Mucosa of stomach (tissue), 1 donor: ENCODE results near the gene LRPPRC.

Experiments
- H3K27me3 ChIP-seq: one replicate; pipeline ENCODE4 v1.7.0; 2013; ENCODE audit warnings: mild to moderate bottlenecking, low read length; ENCODE audit not compliant: control insufficient read depth, insufficient read depth
- H3K36me3 ChIP-seq: one replicate; pipeline ENCODE4 v1.7.0; 2013; ENCODE audit warnings: low read length; ENCODE audit not compliant: control insufficient read depth, insufficient read depth
- H3K4me1 ChIP-seq: one replicate; pipeline ENCODE4 v1.7.0; 2013; ENCODE audit warnings: mild to moderate bottlenecking, low read length; ENCODE audit not compliant: control insufficient read depth, insufficient read depth
- H3K4me3 ChIP-seq: one replicate; pipeline ENCODE4 v1.7.0; 2013; ENCODE audit warnings: low read length
- H3K9ac ChIP-seq: one replicate; pipeline ENCODE4 v1.7.0; 2013; ENCODE audit warnings: mild to moderate bottlenecking, low read length, moderate library complexity
- H3K9me3 ChIP-seq: one replicate; pipeline ENCODE4 v1.7.0; 2013; ENCODE audit warnings: mild to moderate bottlenecking, low read length, moderate library complexity; ENCODE audit not compliant: control insufficient read depth
- donor health status: Pancreatic carcinoma.

LRPPRC gene

DNA sequence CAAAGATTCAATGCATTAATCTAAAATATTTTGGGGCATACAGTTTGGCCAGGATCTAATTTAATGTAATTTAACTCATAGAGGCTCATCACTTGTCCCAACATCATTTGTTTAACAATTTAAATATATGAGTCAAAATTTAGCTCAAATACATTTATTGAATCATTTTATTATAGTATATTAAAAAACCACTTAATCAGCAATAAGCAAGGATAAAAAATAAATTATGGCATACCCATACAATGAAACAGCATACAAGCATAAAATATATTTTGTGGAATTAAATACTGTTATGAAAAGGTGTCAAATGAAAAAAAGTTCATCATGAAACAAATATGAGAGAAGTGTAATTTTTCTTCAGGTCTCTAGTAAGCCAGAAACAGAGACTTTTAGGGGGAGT lies 34.9 kb downstream of the LRPPRC start:
- H3K9ac ChIP-seq: no peak overlapping the region
- no peaks in the 10 kb centered on the region for H3K27me3 ChIP-seq
- no peaks in the 10 kb centered on the region for H3K4me1 ChIP-seq
- no peaks in the 10 kb centered on the region for H3K9me3 ChIP-seq
- no peaks in the 10 kb centered on the region for H3K36me3 ChIP-seq
- no peak overlapping the region for H3K4me3 ChIP-seq

DNA sequence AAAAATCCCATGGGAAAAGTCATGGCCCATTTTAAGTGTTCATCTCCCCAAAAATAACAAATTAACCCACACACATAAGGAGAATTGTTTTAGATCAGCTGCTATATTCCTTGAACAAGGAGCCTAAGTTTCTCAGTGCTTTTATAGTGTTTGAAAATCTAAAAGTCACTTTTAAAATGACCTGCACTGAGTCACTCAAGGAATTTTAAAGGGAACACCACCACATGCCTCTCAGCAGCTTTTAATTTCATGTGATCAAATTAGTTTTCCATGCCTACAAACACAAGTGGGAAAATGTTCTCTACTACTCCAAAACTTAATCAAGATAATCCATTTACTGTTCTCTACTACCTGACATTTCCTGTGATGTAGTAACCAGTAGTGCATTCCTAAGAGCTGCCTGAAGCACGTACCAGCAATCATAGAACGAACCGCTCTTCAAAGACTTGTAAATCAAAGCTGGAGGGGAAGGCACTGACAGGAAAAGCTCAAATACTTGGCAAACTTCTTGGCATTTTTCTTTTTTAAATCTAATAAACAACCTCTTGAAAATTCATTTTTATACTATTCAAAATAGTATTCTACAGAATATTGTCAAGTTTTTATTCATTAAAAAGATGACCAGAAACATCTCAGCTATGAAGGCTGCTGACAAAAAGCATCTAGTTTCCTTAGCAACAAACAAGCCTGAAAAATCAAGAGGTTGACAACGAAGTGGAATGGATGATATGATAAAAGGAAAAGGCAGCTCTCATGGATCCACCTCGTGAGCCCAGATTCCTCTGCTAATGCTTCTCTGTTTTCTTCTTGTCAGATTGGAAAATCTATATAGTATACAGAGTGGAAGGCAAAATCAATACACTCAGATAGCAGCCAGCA lies 37.2 kb downstream of the LRPPRC start:
- H3K4me3 ChIP-seq: no peak overlapping the region
- H3K36me3 ChIP-seq: no peaks in the 10 kb centered on the region
- H3K9ac ChIP-seq: no peak overlapping the region

DNA sequence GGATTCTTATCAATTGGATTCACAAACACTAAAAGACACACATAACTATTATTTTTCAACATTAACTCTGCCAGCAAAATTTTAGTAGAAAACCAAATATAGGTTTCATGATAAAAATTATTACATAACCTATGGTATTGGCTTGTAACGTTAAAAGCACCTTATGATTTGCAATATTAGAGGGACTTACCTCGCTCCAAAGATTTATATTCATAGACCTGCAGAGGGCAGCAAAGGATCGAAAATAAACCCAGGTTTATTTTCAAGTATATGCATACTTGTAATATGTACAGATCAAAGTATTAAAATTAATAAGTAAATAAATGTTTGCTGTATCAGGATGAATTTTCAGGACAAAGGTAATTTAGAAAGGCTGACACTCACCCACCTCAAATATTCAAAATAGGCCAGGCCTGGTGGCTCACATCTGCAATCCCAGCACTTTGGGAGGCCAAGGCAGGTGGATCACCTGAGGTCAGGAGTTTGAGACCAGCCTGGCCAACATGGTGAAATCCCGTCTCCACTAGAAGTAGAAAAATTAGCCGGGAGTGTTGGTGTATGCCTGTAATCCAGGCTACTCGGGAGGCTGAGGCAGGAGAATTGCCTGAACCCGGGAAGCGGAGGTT lies 45.3 kb downstream of the LRPPRC start:
- Histone ChIP-seq H3K27me3 (no peaks in the 10 kb centered on the region), H3K9ac (no peak overlapping the region), H3K4me1 (no peaks in the 10 kb centered on the region), H3K9me3 (no peaks in the 10 kb centered on the region), H3K36me3 (no peaks in the 10 kb centered on the region), H3K4me3 (no peak overlapping the region)

More for the DNA sequence above, 37.2 kb downstream of the LRPPRC start:
- H3K4me1 ChIP-seq: no peaks in the 10 kb centered on the region
- no peaks in the 10 kb centered on the region for H3K9me3 ChIP-seq
- H3K27me3 ChIP-seq: no peaks in the 10 kb centered on the region

GRCh38 chr2:43948370-43948769 lies 47.4 kb downstream of the LRPPRC start:
- no peaks in the 10 kb centered on the region for H3K36me3 ChIP-seq
- H3K4me3 ChIP-seq: no peak overlapping the region

GRCh38 chr2:43946685-43947084 lies 49.1 kb downstream of the LRPPRC start:
- no peak overlapping the region for H3K4me3 ChIP-seq
- no peaks in the 10 kb centered on the region for H3K4me1 ChIP-seq
- H3K9me3 ChIP-seq: no peaks in the 10 kb centered on the region
- H3K9ac ChIP-seq: no peak overlapping the region
- H3K36me3 ChIP-seq: no peaks in the 10 kb centered on the region
- no peaks in the 10 kb centered on the region for H3K27me3 ChIP-seq

More at GRCh38 chr2:43948370-43948769, 47.4 kb downstream of the LRPPRC start:
- no peak overlapping the region for H3K9ac ChIP-seq
- no peaks in the 10 kb centered on the region for H3K27me3 ChIP-seq
- H3K4me1 ChIP-seq: no peaks in the 10 kb centered on the region
- H3K9me3 ChIP-seq: no peaks in the 10 kb centered on the region

DNA sequence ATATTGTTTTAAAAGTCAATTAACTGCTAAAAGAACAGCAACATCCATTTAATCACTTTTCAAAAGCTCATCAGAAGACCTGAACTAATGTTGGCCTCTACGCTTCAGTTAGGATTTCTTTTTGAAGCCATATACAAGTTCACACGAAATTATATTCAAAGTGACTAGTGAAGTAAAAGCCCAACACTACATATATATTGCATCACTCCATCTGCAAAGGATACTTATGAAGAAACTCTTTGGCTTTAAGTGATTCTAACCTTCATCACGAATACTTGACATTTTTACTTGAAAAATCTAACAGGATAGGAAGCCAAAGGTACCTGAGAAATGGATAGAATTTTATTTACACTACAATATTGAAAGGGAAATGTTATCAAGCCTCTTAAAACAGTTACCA lies 50.4 kb downstream of the LRPPRC start:
- Histone ChIP-seq H3K4me1 (no peaks in the 10 kb centered on the region), H3K9me3 (no peaks in the 10 kb centered on the region), H3K36me3 (no peaks in the 10 kb centered on the region), H3K9ac (no peak overlapping the region), H3K4me3 (no peak overlapping the region), H3K27me3 (no peaks in the 10 kb centered on the region)

GRCh38 chr2:43944915-43945314 lies 50.9 kb downstream of the LRPPRC start:
- Histone ChIP-seq H3K4me1 (no peaks in the 10 kb centered on the region), H3K36me3 (no peaks in the 10 kb centered on the region), H3K9me3 (no peaks in the 10 kb centered on the region), H3K27me3 (no peaks in the 10 kb centered on the region), H3K4me3 (no peak overlapping the region), H3K9ac (no peak overlapping the region)

DNA sequence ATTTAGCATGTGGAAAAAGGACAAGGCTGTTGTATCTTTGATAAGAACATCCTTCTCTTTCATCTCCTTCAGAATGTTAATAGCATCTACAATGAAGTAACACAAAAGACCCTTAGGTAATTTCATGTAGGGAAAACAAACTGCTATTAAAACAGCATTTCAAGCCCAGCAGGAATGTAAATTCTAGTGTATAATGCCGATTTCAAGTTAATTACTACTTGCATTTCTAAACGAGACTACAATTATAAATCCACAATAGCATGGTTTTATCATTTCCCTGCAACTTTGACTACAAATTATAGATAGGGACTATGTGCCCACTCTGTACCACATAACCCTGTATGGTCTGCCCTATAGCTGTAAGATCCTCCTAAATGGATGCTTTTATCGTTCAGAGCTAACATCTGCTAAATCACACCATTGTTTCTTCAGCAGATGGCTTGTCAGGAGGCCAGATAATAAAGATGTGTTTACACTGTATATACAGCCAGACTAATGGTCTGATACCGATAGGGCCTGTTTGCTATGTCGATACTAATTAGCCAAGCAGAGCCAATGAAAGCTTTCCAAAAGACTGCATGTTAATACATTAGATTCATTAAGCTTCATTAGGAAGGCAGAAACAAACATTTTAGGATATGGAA lies 51.9 kb downstream of the LRPPRC start:
- Histone ChIP-seq H3K4me3 (no peak overlapping the region), H3K27me3 (no peaks in the 10 kb centered on the region), H3K9me3 (no peaks in the 10 kb centered on the region), H3K9ac (no peak overlapping the region), H3K4me1 (no peaks in the 10 kb centered on the region), H3K36me3 (no peaks in the 10 kb centered on the region)

DNA sequence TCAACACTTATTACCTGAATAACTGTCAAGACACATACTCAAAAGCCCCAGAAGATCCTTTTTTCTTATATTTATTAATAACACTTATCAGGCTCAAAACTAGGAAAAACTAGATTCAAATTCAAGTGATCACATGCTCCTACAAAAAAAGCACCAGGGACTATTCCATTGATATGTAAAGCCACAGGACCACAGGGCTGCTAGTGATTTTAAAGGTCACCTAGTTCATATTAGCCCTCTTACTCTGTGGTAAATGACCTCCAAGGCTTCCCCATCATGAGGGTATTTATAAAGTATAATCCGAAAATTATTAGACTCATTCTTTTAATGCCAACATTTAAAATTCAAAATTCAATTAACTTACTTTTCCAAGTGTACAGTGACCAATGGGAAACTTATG lies 52.5 kb downstream of the LRPPRC start:
- no peaks in the 10 kb centered on the region for H3K9me3 ChIP-seq
- no peak overlapping the region for H3K4me3 ChIP-seq
- no peak overlapping the region for H3K9ac ChIP-seq
- no peaks in the 10 kb centered on the region for H3K36me3 ChIP-seq
- H3K27me3 ChIP-seq: no peaks in the 10 kb centered on the region
- no peaks in the 10 kb centered on the region for H3K4me1 ChIP-seq

- no peaks in the 10 kb centered on the region for H3K27me3 ChIP-seq
- H3K9me3 ChIP-seq: no peaks in the 10 kb centered on the region
- no peaks in the 10 kb centered on the region for H3K36me3 ChIP-seq
- H3K4me1 ChIP-seq: no peaks in the 10 kb centered on the region
- H3K9ac ChIP-seq: no peak overlapping the region
- no peak overlapping the region for H3K4me3 ChIP-seq
Measured at GRCh38 chr2:43942881-43943280, 52.9 kb downstream of the LRPPRC start.

DNA sequence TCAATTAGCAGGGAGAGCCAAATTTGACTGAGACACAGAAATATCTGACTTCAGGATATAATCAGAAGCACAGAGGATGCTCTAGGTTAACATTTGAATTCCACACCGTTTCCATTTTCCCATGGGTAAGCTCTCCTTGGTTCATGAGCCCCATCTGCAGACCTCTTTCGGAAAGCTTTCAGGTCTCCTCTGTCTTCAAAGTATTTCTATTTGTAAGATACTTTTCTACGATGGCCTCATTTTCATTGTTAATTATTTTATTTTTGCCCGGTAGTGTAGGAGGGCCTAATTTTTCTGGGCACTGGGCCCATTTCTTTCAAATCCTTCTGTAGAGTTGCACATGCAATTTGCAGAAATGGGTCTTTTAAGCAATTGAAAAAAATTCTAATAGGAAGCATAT lies 53.8 kb downstream of the LRPPRC start:
- no peak overlapping the region for H3K9ac ChIP-seq

DNA sequence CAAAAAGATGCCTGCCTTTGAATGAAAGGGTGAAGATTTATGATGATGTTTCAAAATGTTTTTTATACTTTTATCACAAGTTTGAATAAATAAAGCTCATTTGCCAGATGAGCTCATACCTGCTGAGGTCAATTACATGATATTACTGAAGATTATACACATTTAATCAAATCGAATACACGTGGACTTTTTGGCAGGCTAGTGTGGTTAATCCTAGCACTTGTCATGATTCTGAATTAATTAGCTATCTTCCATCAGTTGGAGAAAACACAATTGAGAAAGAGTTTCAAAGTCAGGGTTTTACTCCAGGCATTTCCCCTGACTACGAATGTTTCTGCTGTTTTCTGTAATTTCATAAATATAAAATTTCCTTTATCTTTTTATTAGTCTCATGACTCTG lies 54.4 kb downstream of the LRPPRC start:
- Histone ChIP-seq H3K4me3 (no peak overlapping the region), H3K9ac (no peak overlapping the region), H3K27me3 (no peaks in the 10 kb centered on the region), H3K36me3 (no peaks in the 10 kb centered on the region), H3K4me1 (no peaks in the 10 kb centered on the region), H3K9me3 (no peaks in the 10 kb centered on the region)

More for the DNA sequence above, 53.8 kb downstream of the LRPPRC start:
- H3K27me3 ChIP-seq: no peaks in the 10 kb centered on the region
- no peaks in the 10 kb centered on the region for H3K4me1 ChIP-seq
- no peaks in the 10 kb centered on the region for H3K36me3 ChIP-seq
- no peaks in the 10 kb centered on the region for H3K9me3 ChIP-seq
- H3K4me3 ChIP-seq: no peak overlapping the region
